ENCODE measurements around the gene TNFSF13B.
"Not testable (repeated sequence)": the region's sequence is repeated elsewhere in the genome, so short reads cannot be mapped to it uniquely, and the experiment has no call there.

TNFSF13B gene

GRCh38 chr13:108230377-108230776 lies 39.1 kb upstream of the TNFSF13B start:
- H3K4me3 ChIP-seq (ENCODE audit: low read depth, low read length) = no peak overlapping the region

GRCh38 chr13:108249150-108249549 lies 20.4 kb upstream of the TNFSF13B start:
- H3K4me3 ChIP-seq (ENCODE audit: low read depth, low read length) = no peak overlapping the region
- TF ChIP-seq CTCF (IDR thresholded peaks at IDR 0.05; ENCODE audit: low read depth, low read length) = no peak

More at GRCh38 chr13:108230377-108230776, 39.1 kb upstream of the TNFSF13B start:
- no peak for TF ChIP-seq CTCF (IDR thresholded peaks at IDR 0.05; ENCODE audit: low read depth, low read length)

GRCh38 chr13:108257248-108257647 lies 12.3 kb upstream of the TNFSF13B start:
- H3K4me3 ChIP-seq (ENCODE audit: low read depth, low read length) = no peak overlapping the region
- no peak for TF ChIP-seq CTCF (IDR thresholded peaks at IDR 0.05; ENCODE audit: low read depth, low read length)

GRCh38 chr13:108263621-108264355 lies 5.7 kb upstream of the TNFSF13B start:
- no peak for TF ChIP-seq CTCF (IDR thresholded peaks at IDR 0.05; ENCODE audit: low read depth, low read length)
- H3K4me3 ChIP-seq (ENCODE audit: low read depth, low read length) = no peak overlapping the region

GRCh38 chr13:108266321-108266990 lies 3.1 kb upstream of the TNFSF13B start:
- no peak for TF ChIP-seq CTCF (IDR thresholded peaks at IDR 0.05; ENCODE audit: low read depth, low read length)
- no peak overlapping the region for H3K4me3 ChIP-seq (ENCODE audit: low read depth, low read length)

- TF ChIP-seq CTCF (IDR thresholded peaks at IDR 0.05; ENCODE audit: low read depth, low read length) = no peak
- H3K4me3 ChIP-seq (ENCODE audit: low read depth, low read length) = no peak overlapping the region
Measured at GRCh38 chr13:108267347-108267746, 2.2 kb upstream of the TNFSF13B start.

GRCh38 chr13:108267855-108268254 lies 1.7 kb upstream of the TNFSF13B start:
- H3K4me3 ChIP-seq (ENCODE audit: low read depth, low read length) = not testable (repeated sequence)
